NCI-H2107 treated with DMSO at 0.1 percent for 48 hours (cell line): ENCODE measurements around the gene NATD1.
"Not testable (repeated sequence)": the region's sequence is repeated elsewhere in the genome, so short reads cannot be mapped to it uniquely, and the experiment has no call there.

Experiments
- DNase-seq: peaks from one replicate; lab custom pipeline; 2025; ENCODE audit not compliant: unreplicated experiment; lab: John Stamatoyannopoulos, UW

The NATD1 gene

DNA sequence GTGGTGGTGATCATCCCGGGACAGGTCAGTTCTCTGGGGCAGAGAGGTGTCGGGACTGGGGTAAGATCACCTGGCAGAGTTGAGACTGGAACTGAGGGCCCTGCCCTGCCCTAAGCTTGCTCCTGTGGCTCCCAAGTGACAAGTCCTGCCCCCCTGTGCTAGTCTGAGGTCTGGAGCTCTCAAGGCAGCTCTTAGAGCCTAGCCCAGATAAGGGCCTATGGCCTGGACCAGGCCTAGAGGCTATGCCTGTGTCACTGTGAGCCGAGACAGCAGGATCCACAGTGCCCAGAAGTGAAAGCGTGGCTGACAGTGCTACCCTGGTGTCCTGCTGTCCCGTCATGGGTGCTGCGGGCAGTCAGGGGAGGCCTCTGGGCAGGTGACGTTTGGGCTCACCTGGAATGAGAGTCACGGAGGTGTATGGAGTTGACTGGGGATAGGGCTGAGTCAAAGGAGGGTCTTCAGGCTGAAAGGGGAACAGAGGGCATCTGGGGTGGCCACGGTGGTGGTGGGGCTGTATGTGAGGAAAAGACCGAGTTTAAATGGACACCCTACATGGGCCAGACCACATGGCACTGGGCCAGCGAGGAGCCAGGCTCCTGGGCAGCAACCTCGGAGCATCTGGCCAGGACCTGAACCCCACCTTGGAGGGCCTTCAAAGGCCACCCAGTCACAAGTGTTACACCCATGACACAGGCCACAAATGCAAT, 5.5 kb downstream of the NATD1 start:
- DNase-seq, result no peak

DNA sequence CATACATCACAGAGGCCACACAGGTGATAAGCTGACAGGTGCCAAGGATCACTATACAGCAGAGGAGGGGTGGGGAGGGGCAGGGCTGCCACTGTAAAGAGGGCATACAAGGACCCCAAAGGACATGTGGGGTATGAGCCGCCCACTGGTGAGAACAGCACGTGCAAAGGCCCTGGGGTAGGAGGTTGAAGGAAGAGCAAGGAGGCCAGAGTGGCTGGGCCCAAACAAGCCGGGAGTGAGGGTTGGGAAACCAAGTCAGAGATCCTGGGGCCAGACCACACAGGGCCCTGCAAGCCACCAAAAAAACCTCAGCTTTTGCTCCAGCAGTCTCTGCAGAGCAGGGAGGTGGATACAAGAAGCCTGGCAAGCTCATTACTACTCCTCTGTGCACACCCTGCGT, 6.5 kb downstream of the NATD1 start:
- DNase-seq, result no peak

DNA sequence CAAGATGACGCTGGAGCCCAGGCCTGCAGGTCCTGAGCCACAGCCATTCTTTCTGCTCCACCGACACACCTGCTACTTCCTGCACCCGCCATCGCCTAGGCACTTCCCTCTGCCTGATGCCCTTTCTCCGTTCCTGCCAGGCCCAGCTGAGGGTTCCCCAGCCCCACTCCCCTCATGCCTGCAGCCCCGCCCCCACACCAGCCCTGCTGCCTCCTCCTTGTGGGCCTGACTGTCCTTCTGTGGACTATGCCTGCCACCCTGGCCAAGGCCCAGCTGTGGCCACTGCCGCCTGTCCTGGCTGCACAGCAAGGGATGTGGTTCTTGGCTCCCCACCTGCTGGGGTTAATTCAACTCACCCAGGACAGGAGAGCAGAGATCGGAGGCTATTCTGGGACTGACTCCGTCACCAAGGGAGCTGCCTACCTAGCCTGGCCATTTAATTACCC, 7.5 kb downstream of the NATD1 start:
- DNase-seq, result no peak

DNA sequence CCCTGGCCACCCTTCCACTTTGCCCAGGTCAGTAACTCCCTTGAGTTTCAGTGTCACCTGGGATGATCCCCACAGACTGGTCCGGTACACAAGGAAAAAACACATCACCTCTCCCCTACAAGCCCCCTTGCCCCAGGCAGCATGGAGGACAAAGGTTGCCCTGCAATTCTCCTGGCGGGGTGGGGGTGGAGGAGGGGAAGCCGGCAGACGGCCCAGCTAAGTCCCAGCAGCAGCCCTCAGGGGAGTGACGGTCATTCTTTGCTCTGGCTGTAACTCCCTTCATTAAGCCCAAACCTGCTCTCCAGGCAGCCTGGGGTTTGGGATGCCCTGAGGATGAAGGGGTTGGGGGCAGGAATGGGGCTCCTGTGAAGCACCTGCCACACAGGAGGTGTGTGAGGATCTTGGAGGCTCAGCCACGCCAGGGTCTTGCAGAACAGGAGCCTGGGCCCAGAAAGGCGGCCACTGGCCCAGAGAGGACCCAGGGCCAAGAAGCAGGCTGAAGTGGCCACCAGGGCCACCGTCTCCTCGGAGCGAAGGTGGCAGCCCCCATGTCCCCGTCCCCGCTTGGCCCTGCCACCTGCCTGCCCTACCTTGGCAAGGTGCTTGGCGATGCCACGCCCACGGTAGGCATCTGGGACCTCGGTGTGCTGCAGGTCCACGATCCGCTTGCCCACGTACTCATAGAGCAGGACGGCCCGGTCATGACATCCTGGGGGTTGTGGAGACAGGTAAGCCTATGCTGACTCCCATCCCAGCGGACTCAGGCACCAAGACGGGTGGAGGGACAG, 9.5 kb downstream of the NATD1 start:
- DNase-seq, result no peak

DNA sequence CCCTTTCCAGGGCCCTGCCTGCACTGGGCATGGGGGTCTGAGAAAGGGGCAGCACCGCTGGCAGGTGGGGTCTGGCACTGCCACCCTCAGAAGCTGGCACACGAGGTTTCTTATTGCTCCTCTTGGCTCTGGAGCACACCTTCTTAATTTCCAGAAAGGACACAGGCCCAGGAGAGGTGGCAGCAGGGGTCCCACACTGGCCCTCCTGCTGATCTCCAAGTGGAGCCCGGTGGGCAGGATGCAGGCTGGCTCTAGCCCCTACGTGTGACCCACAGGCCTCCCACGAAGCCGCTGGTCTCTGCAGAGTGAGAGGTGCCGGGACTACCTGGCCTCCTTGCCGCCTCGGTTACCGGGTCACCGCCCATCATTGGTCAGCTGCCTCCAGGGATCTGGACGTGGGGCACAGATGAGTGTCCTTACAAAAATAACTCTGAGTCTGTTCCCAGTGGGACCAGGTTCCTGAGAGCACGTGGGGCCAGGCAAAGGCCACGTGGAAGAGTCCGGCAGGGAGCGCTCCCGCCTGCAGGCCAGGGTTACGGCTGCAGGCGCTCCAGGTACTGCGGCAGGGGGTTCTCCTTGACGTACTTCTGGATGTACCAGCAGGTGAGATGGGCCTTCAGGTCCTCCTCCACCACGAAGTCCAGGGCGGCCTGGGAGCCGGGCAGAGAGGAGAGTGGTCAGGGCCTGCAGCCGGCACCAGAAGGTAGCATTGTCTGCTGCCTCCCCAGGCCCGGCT, 10.3 kb downstream of the NATD1 start:
- no peak for DNase-seq

DNA sequence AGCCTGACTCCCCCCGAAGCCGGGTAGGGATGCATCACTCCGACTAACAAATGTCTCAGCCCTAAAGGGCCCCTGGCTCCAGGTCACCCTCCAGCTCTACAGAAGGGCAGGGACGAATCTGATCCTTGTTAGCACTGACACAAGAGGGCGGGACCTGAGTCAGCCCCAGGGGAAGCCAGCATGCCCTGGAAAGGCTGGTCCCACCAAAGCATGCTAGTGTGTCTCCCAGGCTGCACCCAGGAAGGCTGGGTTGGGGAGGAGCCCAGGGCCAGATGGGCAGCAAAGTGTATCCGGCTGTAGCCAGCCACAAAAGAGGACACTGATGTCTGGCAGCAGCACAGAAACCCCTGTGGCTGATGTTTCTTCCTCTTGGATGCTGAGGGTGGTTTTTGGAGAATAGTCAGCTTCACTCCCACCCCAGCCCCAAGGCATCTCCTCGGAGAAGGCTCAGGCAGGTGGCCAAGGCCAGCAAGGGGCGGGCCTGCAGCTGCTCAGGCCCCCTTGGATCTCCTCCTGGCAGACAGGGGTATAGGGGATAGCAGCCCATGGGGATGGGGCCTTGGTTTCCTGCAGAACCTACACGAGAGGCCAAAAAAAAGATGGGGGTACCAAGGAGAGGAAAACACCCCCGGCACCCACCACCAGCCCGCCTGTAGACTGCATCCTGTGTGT, 11.0 kb downstream of the NATD1 start:
- DNase-seq, result no peak

DNA sequence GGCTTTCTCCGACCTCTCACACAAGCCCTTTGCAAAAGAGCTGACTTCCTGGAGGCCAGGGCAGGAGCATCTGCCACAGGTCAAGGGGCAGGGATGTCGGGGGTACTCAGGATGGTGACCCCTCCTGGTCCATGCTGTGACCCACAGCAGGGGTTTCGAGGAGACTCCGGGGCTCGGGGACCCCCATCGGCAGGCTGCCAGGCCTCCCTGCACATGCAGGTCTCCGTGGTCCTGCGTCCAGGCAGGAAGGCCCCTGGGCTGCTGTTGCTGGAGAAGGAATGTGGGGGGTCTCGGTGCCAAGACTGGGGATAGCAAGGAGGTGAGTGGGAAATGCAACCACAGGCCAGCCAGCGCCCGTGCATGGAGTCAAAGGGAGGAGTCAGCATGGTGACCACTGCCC, 11.6 kb downstream of the NATD1 start:
- DNase-seq, result no peak

DNA sequence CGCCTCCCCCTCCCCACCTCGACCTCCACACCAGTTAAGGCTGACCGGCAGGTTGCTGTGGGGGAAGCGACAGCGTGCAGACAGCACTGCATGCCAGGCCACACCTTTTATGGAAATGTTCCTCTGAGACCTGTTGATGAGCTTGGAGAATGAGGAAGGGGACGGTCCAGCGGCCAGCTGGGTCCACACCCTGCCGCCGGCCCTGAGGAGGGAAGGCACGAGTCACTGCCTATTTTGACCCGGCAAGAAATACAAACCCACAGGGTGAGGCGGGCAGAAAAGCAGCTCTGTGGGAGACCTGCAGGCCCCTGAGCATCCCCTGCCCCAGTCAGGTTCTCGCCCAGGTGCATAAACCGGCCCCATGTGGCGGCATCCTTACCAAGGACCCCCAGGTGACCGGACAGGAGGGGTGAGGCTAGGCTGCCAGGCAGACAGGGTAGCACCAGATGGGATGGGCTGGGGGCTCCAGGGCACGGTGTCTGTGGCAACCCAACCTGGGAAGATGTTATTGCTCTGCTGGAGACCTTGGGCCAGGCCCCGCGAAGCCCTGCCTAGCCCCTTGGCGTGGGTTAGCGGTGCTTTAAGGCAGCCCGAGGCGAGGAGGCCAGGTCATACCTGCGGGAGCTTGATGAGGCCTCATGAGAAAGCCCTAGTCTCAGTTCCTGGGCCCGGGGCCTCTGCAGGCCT, 12.7 kb downstream of the NATD1 start:
- DNase-seq, result no peak

DNA sequence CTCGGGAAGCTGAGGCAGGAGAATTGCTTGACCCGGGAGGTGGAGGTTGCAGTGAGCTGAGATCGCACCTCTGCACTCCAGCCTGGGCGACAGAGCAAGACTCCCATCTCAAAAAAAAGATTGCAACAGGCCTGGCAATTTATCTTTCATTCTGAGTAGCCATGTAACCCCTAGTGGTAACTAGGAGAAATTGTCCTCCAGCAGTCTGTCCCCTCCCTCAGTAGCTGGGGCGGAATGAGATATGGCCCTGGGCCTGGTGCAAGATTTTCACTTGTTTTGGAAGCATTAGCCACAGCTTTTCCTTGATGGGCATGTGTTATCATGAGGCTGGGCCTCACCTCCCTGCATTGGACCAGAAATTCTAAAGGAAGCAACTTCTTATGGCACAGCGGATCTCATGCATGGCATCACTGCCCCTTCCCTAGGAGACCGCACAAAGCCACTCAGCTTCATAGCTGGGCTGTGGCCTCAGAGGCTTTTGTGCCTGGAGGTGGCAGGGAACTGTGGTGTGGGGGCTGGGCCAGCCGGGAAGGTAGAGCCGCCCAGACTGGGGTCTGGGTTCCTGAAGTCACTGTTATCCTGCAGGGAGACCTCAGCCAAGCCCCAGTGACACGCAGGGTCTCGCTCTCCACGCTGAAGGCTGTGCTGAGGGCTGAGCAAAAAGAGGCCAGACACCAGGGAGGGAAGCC, 13.4 kb downstream of the NATD1 start:
- no peak for DNase-seq

DNA sequence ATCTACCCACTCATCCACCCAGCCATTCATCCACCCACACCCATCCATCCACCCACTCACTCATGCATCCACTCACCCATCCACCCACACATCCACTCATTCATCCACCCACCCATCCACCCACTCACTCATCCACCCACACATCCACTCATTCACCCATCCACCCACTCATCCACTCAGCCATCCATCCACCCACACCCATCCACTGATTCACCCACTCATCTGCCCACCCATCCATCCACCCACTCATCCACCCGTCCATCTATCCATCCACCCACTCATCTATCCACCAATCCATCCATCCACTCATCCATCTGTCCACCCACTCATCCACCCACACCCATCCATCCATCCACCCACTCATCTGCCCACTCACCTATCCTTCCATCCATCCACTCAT, 17.3 kb downstream of the NATD1 start:
- no peak for DNase-seq

DNA sequence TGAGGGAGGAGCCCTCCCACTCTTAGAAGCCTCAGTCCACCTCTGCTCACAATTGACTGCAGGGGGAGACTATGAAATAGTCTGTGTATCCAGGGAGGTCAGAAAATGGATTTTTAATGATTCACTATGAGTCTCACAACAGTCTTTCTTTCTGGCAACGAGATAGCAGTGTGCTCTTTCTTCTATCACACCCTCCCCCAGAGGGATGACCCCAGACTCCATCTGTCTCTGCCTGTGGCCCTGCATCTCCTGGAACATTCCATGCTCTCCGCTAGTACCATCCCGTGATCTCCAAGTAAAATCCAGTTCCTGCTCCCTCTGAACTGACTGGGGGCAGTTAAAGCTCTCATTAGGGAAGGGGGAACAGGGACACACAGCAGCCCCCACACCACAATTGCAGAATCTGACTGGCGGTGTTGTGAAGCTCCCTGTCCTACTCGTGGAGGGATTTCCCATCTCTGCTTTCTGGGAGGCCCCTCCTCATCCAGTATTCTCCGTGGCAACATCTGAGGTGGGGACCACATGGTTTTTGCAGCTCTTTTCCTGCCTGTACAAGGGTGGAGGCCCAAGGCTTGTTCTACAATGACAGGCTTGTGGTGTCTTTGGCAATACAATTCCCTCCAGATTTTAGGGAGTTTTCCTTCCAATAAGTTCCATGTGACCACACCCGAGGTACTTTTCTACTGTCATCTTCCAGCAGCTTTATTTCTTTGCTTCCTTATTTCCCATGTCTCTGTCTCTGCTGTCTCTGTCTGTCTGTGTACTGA, 19.4 kb downstream of the NATD1 start:
- DNase-seq, result no peak

DNA sequence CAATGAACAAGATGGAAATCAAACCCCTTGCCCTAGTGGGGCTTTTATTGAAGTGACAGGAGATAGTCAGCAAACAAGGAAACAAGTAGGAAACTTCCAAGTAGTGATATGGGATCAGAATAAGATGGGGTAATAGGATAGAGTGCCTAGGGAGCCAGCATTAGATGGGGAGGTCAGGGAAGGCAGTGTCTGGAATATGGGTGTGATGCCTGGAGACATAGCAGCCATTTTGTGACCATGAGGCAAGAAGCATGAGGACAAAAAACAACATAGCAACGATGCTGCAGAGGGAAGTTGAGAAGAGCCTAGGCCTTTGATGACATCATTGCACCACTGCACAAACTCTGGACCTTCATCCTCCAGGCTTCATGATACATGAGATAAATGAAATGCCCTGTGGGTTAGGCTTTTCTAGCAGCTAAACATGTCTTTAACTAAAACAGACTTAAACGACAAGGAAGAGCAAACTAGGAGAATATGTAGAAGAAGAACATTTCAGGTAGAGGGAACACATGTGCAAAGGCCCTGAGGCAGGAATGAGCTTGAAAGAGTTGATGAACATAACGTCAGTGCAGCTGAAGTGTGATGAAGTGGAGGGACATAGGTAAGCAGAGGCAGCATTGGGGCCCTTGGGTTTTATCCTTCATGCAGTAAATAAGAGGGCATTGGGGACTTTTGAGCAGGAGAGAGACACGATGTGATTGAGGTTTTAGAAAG, 21.0 kb downstream of the NATD1 start:
- no peak for DNase-seq

DNA sequence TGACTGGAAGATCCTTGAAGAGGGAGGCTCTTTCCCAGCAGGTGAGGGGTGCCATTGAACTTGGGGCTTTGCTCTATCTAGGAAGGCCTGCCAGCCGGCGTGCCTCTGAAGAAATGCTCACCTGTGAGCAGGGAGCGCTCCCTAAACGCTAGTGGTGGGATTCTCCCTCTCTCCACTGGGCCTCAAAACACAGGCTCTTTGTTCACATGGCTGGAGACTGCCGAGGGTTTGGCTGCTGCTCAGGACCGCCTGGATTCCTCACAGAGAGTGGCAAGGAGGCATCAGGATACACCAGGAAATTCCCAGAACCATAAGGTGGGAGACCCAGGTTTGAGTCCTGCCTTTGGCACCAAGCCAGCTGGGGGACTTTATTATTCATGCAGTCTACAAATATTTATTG, 21.7 kb downstream of the NATD1 start:
- DNase-seq, result no peak

DNA sequence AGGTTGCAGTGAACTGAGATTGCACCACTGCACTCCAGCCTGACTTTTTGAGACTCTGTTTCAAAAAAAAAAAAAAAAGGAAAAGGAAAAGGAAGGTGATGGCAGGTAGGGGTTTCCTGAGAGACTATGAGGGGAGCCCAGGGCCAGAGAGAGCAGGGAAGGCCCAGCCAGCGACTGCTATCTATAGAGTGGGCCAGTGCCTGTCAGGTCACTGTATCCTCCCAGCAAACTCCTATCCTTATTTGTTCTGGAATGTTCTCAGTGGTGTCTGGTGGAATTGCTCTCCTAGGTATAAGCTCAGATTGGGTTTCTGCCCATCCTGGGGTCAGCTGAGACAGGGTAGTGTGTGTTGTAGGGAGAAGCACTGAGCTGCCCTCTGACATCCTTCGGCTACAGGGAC, 24.4 kb downstream of the NATD1 start:
- no peak for DNase-seq

DNA sequence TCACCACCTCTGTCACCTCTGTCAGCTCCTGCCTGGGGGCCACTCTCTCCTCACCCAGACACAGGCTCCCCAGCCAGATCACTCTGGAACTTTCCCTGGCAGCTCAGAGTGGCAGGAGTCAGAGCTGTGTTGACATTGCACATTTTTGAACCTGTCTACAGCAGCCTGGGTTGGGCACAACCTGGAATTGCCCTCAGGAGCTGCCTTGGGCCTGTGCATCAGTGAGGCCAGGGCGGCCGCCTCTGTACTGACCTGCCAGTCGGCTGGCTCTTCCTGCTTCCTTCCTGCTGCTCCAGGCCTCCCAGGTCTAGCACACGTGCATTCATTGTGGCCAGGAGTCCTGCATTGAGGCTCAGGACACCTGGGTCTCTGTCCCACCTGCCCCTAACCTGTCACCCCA, 25.1 kb downstream of the NATD1 start:
- no peak for DNase-seq

DNA sequence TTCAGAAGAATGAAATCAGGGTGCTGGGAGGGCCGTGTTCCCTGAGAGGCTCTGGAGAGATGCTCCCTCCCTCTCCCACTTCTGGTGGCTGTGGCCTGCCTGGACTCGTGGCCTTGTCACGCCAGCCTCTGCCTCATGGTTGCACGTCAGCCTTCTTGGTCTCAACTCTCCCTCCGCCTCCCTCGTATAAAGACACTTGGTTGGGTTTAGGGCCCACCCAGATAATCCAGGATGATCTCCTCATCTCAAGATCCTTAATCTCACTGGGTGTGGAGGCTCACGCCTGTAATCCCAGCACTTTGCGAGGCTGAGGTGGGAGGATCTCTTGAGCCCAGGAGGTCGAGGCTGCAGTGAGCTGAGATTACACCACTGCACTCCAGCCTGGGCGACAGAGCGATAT, 25.9 kb downstream of the NATD1 start:
- DNase-seq, result not testable (repeated sequence)

DNA sequence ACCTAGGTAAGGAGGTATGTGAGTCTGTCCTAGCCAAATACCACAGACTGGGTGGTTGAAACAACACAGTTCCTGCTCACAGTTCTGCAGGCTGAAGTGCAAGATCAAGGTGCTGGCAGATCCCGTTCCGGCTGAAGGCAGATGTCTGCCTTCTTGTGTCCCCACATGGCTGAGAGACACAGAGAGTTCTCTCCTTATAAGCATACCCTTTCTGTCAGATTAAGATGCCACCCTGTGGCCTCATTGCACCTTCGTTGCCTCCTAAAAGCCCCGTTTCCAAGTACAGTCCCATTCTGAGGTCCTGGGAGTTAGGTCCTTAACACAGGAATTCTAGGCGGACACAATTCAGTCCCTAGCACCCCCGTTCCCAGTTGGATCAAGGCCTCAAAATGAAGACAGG, 30.1 kb downstream of the NATD1 start:
- DNase-seq, result no peak

DNA sequence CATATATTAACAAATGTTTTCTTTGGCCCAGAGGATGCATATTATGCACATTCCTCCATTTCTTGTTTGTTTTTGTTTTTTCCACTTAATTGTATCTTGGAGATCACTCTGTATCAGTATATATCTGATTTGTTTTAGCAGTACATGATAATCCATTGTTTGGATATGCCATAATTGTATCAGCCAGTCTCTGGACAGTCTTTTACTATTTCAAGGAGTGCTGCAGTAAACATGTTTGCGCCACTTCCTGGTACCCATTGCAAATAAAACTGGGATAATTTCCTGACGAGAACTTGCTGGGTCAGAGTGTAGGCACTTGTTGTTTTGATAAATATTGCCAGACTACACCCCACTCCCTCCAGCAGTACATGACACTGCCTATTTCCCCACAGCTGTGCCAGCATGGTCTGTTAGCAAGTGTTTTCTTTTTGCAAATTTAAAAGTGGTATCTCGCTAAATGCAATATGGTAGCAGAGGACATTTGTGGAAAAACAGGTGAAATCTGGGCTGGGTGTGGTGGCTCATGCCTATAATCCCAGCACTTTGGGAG, 34.3 kb downstream of the NATD1 start:
- no peak for DNase-seq

DNA sequence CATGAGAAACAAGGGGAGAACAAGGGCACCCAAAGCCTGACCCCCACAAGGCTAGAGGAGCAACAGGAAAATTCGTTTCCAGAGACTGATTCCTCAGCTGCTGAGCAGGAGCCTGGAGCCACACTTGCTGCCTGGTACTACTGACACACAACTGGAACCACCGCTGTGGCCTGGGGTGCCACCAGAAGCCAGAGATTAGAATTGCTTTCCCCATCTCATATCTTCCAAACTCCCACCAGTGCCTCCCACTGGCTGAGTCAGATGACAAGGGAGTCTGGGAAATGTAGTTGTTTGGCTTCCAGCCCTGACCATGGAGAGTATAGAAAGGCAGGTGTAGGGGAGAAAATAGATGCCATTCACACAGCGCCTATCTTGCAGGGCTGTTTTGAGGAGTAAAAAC, 35.1 kb downstream of the NATD1 start:
- DNase-seq, result no peak
